ENCODE measurements around the gene BSND. TPM values are rescaled to one million over a fixed set of nuclear protein-coding genes. Genes with fewer than 3 reads are reported as not detected.

Gene BSND
- total and polyA plus RNA-seq, 9 of the 15 experiments (the other 6 are each of a cell fraction or from before 2014, with no cell fraction given), result not detected

GRCh38 chr1:55039342-55040082 lies 40.8 kb downstream of the BSND start, which contains the start of gene PCSK9 (continued):
- TF ChIP-seq ZNF318 (IDR thresholded peaks at IDR 0.05; ENCODE audit: borderline replicate concordance in 1 of 2, low read depth in 1 of 2) (no peak), DPF2 (IDR thresholded peaks at IDR 0.05) (no peak; the same call in 1 of the 2 replicates), ZNF740 (CRISPR knock-in tag; IDR thresholded peaks at IDR 0.05) (peak; percentile 34; the same call in 1 of the 2 replicates), ZNF740 (tag; IDR thresholded peaks at IDR 0.05) (no peak), BHLHE40 (IDR thresholded peaks at IDR 0.05; ENCODE audit: low read length) (peak; percentile 75), MCM3 (IDR thresholded peaks at IDR 0.05) (no peak), ARID4B (CRISPR knock-in tag; IDR thresholded peaks at IDR 0.05) (no peak), ZBTB9 (CRISPR knock-in tag; IDR thresholded peaks at IDR 0.05) (no peak), FOXK2 (conservative IDR thresholded peaks at IDR 0.05 in 1 of 2, IDR thresholded peaks at IDR 0.05 in 1 of 2; ENCODE audit: low read depth in 2 of 2) (no peak), BCOR (IDR thresholded peaks at IDR 0.05) (peak; percentile 13; the same call in 1 of the 2 replicates)
